ENCODE measurements around the gene CNTNAP2.

- TF ChIP-seq, protein P1, sequence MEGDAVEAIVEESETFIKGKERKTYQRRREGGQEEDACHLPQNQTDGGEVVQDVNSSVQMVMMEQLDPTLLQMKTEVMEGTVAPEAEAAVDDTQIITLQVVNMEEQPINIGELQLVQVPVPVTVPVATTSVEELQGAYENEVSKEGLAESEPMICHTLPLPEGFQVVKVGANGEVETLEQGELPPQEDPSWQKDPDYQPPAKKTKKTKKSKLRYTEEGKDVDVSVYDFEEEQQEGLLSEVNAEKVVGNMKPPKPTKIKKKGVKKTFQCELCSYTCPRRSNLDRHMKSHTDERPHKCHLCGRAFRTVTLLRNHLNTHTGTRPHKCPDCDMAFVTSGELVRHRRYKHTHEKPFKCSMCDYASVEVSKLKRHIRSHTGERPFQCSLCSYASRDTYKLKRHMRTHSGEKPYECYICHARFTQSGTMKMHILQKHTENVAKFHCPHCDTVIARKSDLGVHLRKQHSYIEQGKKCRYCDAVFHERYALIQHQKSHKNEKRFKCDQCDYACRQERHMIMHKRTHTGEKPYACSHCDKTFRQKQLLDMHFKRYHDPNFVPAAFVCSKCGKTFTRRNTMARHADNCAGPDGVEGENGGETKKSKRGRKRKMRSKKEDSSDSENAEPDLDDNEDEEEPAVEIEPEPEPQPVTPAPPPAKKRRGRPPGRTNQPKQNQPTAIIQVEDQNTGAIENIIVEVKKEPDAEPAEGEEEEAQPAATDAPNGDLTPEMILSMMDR (conservative IDR thresholded peaks at IDR 0.05 in 1 of 2, IDR thresholded peaks at IDR 0.05 in 1 of 2; ENCODE audit: low read depth in 1 of 2, low read length in 2 of 2), result no peak
- no peak for TF ChIP-seq EZH2 (IDR thresholded peaks at IDR 0.05; ENCODE audit: low read length, missing control alignments)
Measured at GRCh38 chr7:147332988-147333387, 1216.4 kb downstream of the CNTNAP2 start.

All from fibroblast of lung (primary cell).